Measurements from ENCODE around the gene LRP1. TPM values are rescaled to one million over a fixed set of nuclear protein-coding genes. Genes with fewer than 3 reads are reported as not detected.

LRP1 gene
- total RNA-seq, 1 donor from 2014 or later: 261 TPM

- Histone ChIP-seq H3K27ac (no peak overlapping the region), H3K36me3 (peaks cover 70% of the 10 kb centered on the region)
- peak; percentile 49 for TF ChIP-seq CTCF (IDR thresholded peaks at IDR 0.05)
Observed at GRCh38 chr12:57173089-57173488, 44.8 kb downstream of the LRP1 start.

GRCh38 chr12:57173683-57174082, 45.4 kb downstream of the LRP1 start:
- Histone ChIP-seq H3K9me3 (no peaks in the 10 kb centered on the region), H3K4me1 (no peaks in the 10 kb centered on the region), H3K27me3 (no peaks in the 10 kb centered on the region), H3K36me3 (peaks cover 70% of the 10 kb centered on the region), H3K4me3 (no peak overlapping the region), H3K27ac (no peak overlapping the region)
- TF ChIP-seq CTCF (IDR thresholded peaks at IDR 0.05): no peak
- DNase-seq (no peak), ATAC-seq (no peak)
- intact Hi-C loops (cut with DNase I): no loop called here

More at GRCh38 chr12:57173089-57173488, 44.8 kb downstream of the LRP1 start:
- no peaks in the 10 kb centered on the region for H3K9me3 ChIP-seq
- no peaks in the 10 kb centered on the region for H3K4me1 ChIP-seq
- no peak for DNase-seq
- H3K4me3 ChIP-seq: no peak overlapping the region
- intact Hi-C loops (cut with DNase I): no loop called here
- peak; percentile 43 for ATAC-seq
- no peaks in the 10 kb centered on the region for H3K27me3 ChIP-seq

- Histone ChIP-seq H3K4me3 (no peak overlapping the region), H3K36me3 (peaks cover 71% of the 10 kb centered on the region), H3K27ac (no peak overlapping the region), H3K4me1 (no peaks in the 10 kb centered on the region), H3K9me3 (no peaks in the 10 kb centered on the region), H3K27me3 (no peaks in the 10 kb centered on the region)
- DNase-seq (peak; percentile 87), ATAC-seq (peak; percentile 67)
- TF ChIP-seq CTCF (IDR thresholded peaks at IDR 0.05): peak; percentile 64
- intact Hi-C loops (cut with DNase I): loop anchor here (5.0 kb wide), 1 partner anchor 43 kb away; no protein-coding TSS in a partner anchor
Observed at GRCh38 chr12:57175428-57176138, 47.3 kb downstream of the LRP1 start.

GRCh38 chr12:57176139-57176477, 47.8 kb downstream of the LRP1 start:
- ATAC-seq (no peak), DNase-seq (no peak)
- Histone ChIP-seq H3K27ac (no peak overlapping the region), H3K4me1 (no peaks in the 10 kb centered on the region), H3K4me3 (no peak overlapping the region), H3K9me3 (no peaks in the 10 kb centered on the region), H3K36me3 (peaks cover 71% of the 10 kb centered on the region), H3K27me3 (no peaks in the 10 kb centered on the region)
- no peak for TF ChIP-seq CTCF (IDR thresholded peaks at IDR 0.05)
- intact Hi-C loops (cut with DNase I): loop anchor here (5.0 kb wide), 1 partner anchor 44 kb away; no protein-coding TSS in a partner anchor

GRCh38 chr12:57176846-57177245, 48.6 kb downstream of the LRP1 start:
- H3K4me1 ChIP-seq: no peaks in the 10 kb centered on the region
- peaks cover 73% of the 10 kb centered on the region for H3K36me3 ChIP-seq
- no peak overlapping the region for H3K4me3 ChIP-seq
- H3K27me3 ChIP-seq: no peaks in the 10 kb centered on the region
- ATAC-seq: no peak
- DNase-seq: no peak
- intact Hi-C loops (cut with DNase I): loop anchor here (5.0 kb wide), 1 partner anchor 45 kb away; no protein-coding TSS in a partner anchor
- no peak for TF ChIP-seq CTCF (IDR thresholded peaks at IDR 0.05)
- H3K27ac ChIP-seq: no peak overlapping the region
- no peaks in the 10 kb centered on the region for H3K9me3 ChIP-seq

Measured in upper lobe of right lung (tissue), 1 donor.